T-helper 2 cell (primary cell): ENCODE results near the gene ABLIM1.

Source experiments
- DNase-seq, 5 experiments: peaks; one replicate each; pipeline versions ENCODE4 v3.0.0 to v3.0.0-alpha.2; 2012 to 2022

ABLIM1 gene

GRCh38 chr10:114403541-114404161 is 254.4 kb downstream of the ABLIM1 start:
- DNase-seq: no peak

GRCh38 chr10:114402871-114403540 is 255.1 kb downstream of the ABLIM1 start:
- no peak for DNase-seq

GRCh38 chr10:114402233-114402632 is 255.8 kb downstream of the ABLIM1 start:
- DNase-seq: no peak

GRCh38 chr10:114401195-114401791 is 256.8 kb downstream of the ABLIM1 start:
- no peak for DNase-seq

GRCh38 chr10:114400091-114400490 is 258.0 kb downstream of the ABLIM1 start:
- no peak for DNase-seq

- DNase-seq: no peak
Observed at GRCh38 chr10:114399576-114399975, 258.5 kb downstream of the ABLIM1 start.

- no peak for DNase-seq
Observed at GRCh38 chr10:114398587-114399331, 259.3 kb downstream of the ABLIM1 start.

- DNase-seq: no peak
Observed at GRCh38 chr10:114397651-114398145, 260.4 kb downstream of the ABLIM1 start.

GRCh38 chr10:114396464-114396863 is 261.6 kb downstream of the ABLIM1 start:
- no peak for DNase-seq

- DNase-seq: no peak
Observed at GRCh38 chr10:114395366-114396022, 262.6 kb downstream of the ABLIM1 start.

- no peak for DNase-seq
Observed at GRCh38 chr10:114394531-114394930, 263.5 kb downstream of the ABLIM1 start.

- no peak for DNase-seq
Observed at GRCh38 chr10:114393886-114394285, 264.2 kb downstream of the ABLIM1 start.

- no peak for DNase-seq
Observed at GRCh38 chr10:114393482-114393881, 264.6 kb downstream of the ABLIM1 start.

- DNase-seq: no peak
Observed at GRCh38 chr10:114392112-114392835, 265.8 kb downstream of the ABLIM1 start.

- DNase-seq: no peak
Observed at GRCh38 chr10:114391599-114391998, 266.5 kb downstream of the ABLIM1 start.

GRCh38 chr10:114389426-114389825 is 268.6 kb downstream of the ABLIM1 start:
- no peak for DNase-seq

- DNase-seq: peak in 1 of 5 experiments; percentile 54
Observed at GRCh38 chr10:114388275-114388674, 269.8 kb downstream of the ABLIM1 start.

- no peak for DNase-seq
Observed at GRCh38 chr10:114387784-114388183, 270.3 kb downstream of the ABLIM1 start.

- DNase-seq: no peak
Observed at GRCh38 chr10:114386452-114386851, 271.6 kb downstream of the ABLIM1 start.

GRCh38 chr10:114385557-114385956 is 272.5 kb downstream of the ABLIM1 start:
- DNase-seq: no peak

- no peak for DNase-seq
Observed at GRCh38 chr10:114384601-114385000, 273.5 kb downstream of the ABLIM1 start.

- no peak for DNase-seq
Observed at GRCh38 chr10:114384181-114384580, 273.9 kb downstream of the ABLIM1 start.
